ENCODE measurements around the gene FAM13A. TPM values are rescaled to one million over a fixed set of nuclear protein-coding genes. Genes with fewer than 3 reads are reported as not detected.
"Not testable (repeated sequence)": the region's sequence is repeated elsewhere in the genome, so short reads cannot be mapped to it uniquely, and the experiment has no call there.

FAM13A gene
- total and polyA plus RNA-seq, 9 of the 15 experiments (the other 6 are each of a cell fraction or from before 2014, with no cell fraction given), result 11.3 to 23.3 (median 14.7) TPM

DNA sequence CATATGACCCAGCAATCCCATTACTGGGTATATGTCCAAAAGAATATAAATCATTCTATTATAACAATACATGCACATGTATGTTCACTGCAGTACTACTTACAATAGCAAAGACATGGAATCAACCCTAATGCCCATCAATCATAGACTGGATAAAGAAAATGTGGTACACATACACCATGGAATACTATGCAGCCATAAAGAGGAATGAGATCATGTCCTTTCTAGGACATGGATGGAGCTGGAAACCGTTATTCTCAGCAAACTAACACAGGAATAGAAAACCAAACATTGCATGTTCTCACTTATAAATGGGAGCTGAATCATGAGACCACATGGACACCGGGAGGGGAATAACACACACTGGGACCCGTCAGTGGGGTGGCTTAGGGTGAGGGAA, 152.7 kb downstream of the FAM13A start:
- POLR2A ChIA-PET; H2AFZ ChIP-seq (ENCODE audit: low read depth, low read length); H3K4me1 ChIP-seq (replicated peaks in 1 of 2; ENCODE audit: control insufficient read depth in 2 of 2, insufficient read depth in 2 of 2, low read length in 2 of 2); DNase-seq (ENCODE audit: extremely low read depth in 1 of 4, low spot score in 3 of 4); H3K9me3 ChIP-seq (replicated peaks; ENCODE audit: control insufficient read depth, insufficient read depth, low read depth, low read length); in situ Hi-C loops (cut with MboI); H3K9ac ChIP-seq (ENCODE audit: insufficient read depth in 1 of 2, low read depth in 2 of 2, low read length in 2 of 2); H3K36me3 ChIP-seq (ENCODE audit: control insufficient read depth, insufficient read depth, low read length); H4K20me1 ChIP-seq (replicated peaks; ENCODE audit: control insufficient read depth, insufficient read depth, low read length); intact Hi-C loops (cut with micrococcal nuclease); BruUV-seq (replicated peaks); FAIRE-seq; H3K27ac ChIP-seq (ENCODE audit: extremely low read depth, low read depth, low read length); H3K4me3 ChIP-seq; H3K4me2 ChIP-seq (ENCODE audit: insufficient read depth, low read length); CTCF ChIA-PET (ENCODE audit: low intra/inter-chr PET ratio); ATAC-seq; H3K9me1 ChIP-seq (ENCODE audit: control insufficient read depth, insufficient read depth, low read length); H3K79me2 ChIP-seq (ENCODE audit: control insufficient read depth, insufficient read depth, low read length); H3K27me3 ChIP-seq (ENCODE audit: control insufficient read depth in 2 of 2, insufficient read depth in 2 of 2, low read length in 2 of 2): not testable (repeated sequence)
- TF ChIP-seq ZNF146 (CRISPR knock-in tag; IDR thresholded peaks at IDR 0.05; ENCODE audit: unreplicated experiment), result peak; percentile 55
- WGBS (ENCODE audit: insufficient coverage, low coverage, missing lambda C conversion rate), result 69% methylated on average over 3 of the region's 3 CpGs

DNA sequence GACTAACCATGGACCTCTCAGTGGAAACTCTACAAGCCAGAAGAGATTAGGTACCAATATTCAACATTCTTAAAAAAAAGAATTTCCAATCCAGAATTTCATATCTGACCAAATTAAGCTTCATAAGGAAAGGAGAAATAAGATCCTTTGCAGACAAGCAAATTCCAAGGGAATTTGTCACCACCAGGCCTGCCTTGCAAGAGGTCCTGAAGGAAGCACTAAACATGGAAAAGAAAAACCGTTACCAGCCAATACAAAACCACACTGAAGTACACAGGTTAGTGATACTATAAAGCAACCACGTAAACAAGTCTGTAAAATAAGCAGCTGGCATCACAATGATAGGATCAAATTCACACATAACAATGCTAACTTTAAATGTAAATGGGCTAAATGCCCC, 156.6 kb downstream of the FAM13A start:
- BruUV-seq (replicated peaks), result no TSS peak
- Histone ChIP-seq H3K27ac (ENCODE audit: extremely low read depth, low read depth, low read length) (no peak overlapping the region), H3K9ac (ENCODE audit: insufficient read depth in 1 of 2, low read depth in 2 of 2, low read length in 2 of 2) (no peak overlapping the region), H4K20me1 (replicated peaks; ENCODE audit: control insufficient read depth, insufficient read depth, low read length) (no peaks in the 10 kb centered on the region), H3K36me3 (ENCODE audit: control insufficient read depth, insufficient read depth, low read length) (no peaks in the 10 kb centered on the region), H3K9me3 (replicated peaks; ENCODE audit: control insufficient read depth, insufficient read depth, low read depth, low read length) (no peaks in the 10 kb centered on the region), H3K4me3 (no peak overlapping the region), H3K4me1 (replicated peaks in 1 of 2; ENCODE audit: control insufficient read depth in 2 of 2, insufficient read depth in 2 of 2, low read length in 2 of 2) (no peaks in the 10 kb centered on the region), H3K27me3 (ENCODE audit: control insufficient read depth in 2 of 2, insufficient read depth in 2 of 2, low read length in 2 of 2) (no peaks in the 10 kb centered on the region), H3K79me2 (ENCODE audit: control insufficient read depth, insufficient read depth, low read length) (no peaks in the 10 kb centered on the region), H2AFZ (ENCODE audit: low read depth, low read length) (no peak overlapping the region), H3K4me2 (ENCODE audit: insufficient read depth, low read length) (no peak overlapping the region), H3K9me1 (ENCODE audit: control insufficient read depth, insufficient read depth, low read length) (no peaks in the 10 kb centered on the region)
- ChIA-PET CTCF (ENCODE audit: low intra/inter-chr PET ratio) (no interaction called here), POLR2A (no interaction called here)
- intact Hi-C loops (cut with micrococcal nuclease), result no loop called here
- FAIRE-seq, result no peak
- 53% methylated on average over 2 of the region's 2 CpGs for WGBS (ENCODE audit: insufficient coverage, low coverage, missing lambda C conversion rate)
- DNase-seq (ENCODE audit: extremely low read depth in 1 of 4, low spot score in 3 of 4), result no peak
- TF ChIP-seq, protein P1, sequence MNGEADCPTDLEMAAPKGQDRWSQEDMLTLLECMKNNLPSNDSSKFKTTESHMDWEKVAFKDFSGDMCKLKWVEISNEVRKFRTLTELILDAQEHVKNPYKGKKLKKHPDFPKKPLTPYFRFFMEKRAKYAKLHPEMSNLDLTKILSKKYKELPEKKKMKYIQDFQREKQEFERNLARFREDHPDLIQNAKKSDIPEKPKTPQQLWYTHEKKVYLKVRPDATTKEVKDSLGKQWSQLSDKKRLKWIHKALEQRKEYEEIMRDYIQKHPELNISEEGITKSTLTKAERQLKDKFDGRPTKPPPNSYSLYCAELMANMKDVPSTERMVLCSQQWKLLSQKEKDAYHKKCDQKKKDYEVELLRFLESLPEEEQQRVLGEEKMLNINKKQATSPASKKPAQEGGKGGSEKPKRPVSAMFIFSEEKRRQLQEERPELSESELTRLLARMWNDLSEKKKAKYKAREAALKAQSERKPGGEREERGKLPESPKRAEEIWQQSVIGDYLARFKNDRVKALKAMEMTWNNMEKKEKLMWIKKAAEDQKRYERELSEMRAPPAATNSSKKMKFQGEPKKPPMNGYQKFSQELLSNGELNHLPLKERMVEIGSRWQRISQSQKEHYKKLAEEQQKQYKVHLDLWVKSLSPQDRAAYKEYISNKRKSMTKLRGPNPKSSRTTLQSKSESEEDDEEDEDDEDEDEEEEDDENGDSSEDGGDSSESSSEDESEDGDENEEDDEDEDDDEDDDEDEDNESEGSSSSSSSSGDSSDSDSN (IDR thresholded peaks at IDR 0.05; ENCODE audit: borderline replicate concordance in 1 of 2, low read depth in 2 of 2, low read length in 2 of 2), result no peak
- no peak for TF ChIP-seq HDAC3 (IDR thresholded peaks at IDR 0.05; ENCODE audit: borderline replicate concordance, partially characterized antibody)
- TF ChIP-seq, protein P2, sequence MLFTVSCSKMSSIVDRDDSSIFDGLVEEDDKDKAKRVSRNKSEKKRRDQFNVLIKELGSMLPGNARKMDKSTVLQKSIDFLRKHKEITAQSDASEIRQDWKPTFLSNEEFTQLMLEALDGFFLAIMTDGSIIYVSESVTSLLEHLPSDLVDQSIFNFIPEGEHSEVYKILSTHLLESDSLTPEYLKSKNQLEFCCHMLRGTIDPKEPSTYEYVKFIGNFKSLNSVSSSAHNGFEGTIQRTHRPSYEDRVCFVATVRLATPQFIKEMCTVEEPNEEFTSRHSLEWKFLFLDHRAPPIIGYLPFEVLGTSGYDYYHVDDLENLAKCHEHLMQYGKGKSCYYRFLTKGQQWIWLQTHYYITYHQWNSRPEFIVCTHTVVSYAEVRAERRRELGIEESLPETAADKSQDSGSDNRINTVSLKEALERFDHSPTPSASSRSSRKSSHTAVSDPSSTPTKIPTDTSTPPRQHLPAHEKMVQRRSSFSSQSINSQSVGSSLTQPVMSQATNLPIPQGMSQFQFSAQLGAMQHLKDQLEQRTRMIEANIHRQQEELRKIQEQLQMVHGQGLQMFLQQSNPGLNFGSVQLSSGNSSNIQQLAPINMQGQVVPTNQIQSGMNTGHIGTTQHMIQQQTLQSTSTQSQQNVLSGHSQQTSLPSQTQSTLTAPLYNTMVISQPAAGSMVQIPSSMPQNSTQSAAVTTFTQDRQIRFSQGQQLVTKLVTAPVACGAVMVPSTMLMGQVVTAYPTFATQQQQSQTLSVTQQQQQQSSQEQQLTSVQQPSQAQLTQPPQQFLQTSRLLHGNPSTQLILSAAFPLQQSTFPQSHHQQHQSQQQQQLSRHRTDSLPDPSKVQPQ (CRISPR knock-in tag; IDR thresholded peaks at IDR 0.05; ENCODE audit: borderline replicate concordance), result no peak
- no peak for ATAC-seq
- in situ Hi-C loops (cut with MboI), result no loop called here

Data from K562 (cell line).